ENCODE results near the gene IFT57. TPM values are rescaled to one million over a fixed set of nuclear protein-coding genes. Genes with fewer than 3 reads are reported as not detected.

The IFT57 gene
- polyA plus RNA-seq, 1 of the 3 experiments (the other 2 are of a cell fraction), result 81.6 TPM

DNA sequence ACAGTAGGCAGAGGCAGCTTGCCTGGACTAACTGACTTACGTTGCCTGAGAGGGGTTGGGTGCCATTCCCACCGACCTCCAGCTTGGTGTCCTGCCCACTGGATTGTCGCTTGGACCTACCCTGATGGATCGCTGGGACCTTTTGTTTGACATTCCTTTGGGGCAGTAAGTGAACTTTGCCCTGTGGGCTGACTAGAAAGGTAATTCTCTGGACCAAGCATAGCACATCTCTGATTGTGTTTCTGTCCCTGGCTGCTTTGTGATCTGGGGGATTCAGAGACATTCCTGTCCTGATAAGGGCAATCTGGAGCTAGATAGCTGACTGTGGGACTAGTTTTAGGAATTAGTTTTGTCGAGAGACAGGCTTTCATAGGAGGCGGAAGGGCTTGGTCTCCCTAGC is 19.5 kb upstream of the IFT57 start:
- ChIA-PET POLR2A (no interaction called here), CTCF (no interaction called here)
- WGBS (ENCODE audit: low lambda C conversion rate), result 84% methylated on average over 6 of the region's 6 CpGs
- Histone ChIP-seq H3K4me2 (no peak overlapping the region), H3K36me3 (replicated peaks in 1 of 2; ENCODE audit: control insufficient read depth in 1 of 2, insufficient read depth in 2 of 2, low read length in 1 of 2) (no peaks in the 10 kb centered on the region), H3F3A (replicated peaks; ENCODE audit: insufficient read depth) (no peaks in the 10 kb centered on the region), H3K27me3 (ENCODE audit: insufficient read depth) (no peaks in the 10 kb centered on the region), H3K79me2 (ENCODE audit: insufficient read depth) (no peaks in the 10 kb centered on the region), H3K9me2 (no peaks in the 10 kb centered on the region), H3K27ac (ENCODE audit: low read depth in 2 of 2, low read length in 1 of 2) (no peak overlapping the region), H3K9ac (no peak overlapping the region), H3K4me3 (ENCODE audit: low read depth in 2 of 2, low read length in 1 of 2) (no peak overlapping the region), H3K4me1 (ENCODE audit: control insufficient read depth in 1 of 2, insufficient read depth in 2 of 2, low read depth in 1 of 2, low read length in 1 of 2) (no peaks in the 10 kb centered on the region; a peak in 1 of 4 replicates), H2AFZ (ENCODE audit: low read depth) (no peak overlapping the region), H3K9me3 (no peaks in the 10 kb centered on the region), H4K20me1 (ENCODE audit: insufficient read depth) (no peaks in the 10 kb centered on the region)
- no peak for TF ChIP-seq RCOR1 (IDR thresholded peaks at IDR 0.05; ENCODE audit: low read length)
- TF ChIP-seq EZH2phosphoT487 (IDR thresholded peaks at IDR 0.05; ENCODE audit: borderline replicate concordance, low read depth), result no peak
- no peak for TF ChIP-seq CHD2 (IDR thresholded peaks at IDR 0.05; ENCODE audit: low read length, partially characterized antibody)
- TF ChIP-seq MEF2A (IDR thresholded peaks at IDR 0.05; ENCODE audit: borderline replicate concordance, low read depth), result no peak
- TF ChIP-seq, protein P1, sequence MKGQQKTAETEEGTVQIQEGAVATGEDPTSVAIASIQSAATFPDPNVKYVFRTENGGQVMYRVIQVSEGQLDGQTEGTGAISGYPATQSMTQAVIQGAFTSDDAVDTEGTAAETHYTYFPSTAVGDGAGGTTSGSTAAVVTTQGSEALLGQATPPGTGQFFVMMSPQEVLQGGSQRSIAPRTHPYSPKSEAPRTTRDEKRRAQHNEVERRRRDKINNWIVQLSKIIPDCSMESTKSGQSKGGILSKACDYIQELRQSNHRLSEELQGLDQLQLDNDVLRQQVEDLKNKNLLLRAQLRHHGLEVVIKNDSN (IDR thresholded peaks at IDR 0.05; ENCODE audit: borderline replicate concordance, low read depth), result no peak
- no peak for TF ChIP-seq TAF1 (IDR thresholded peaks at IDR 0.05; ENCODE audit: borderline replicate concordance, low read depth, low read length)
- TF ChIP-seq NFIC (IDR thresholded peaks at IDR 0.05; ENCODE audit: borderline replicate concordance), result no peak
- no peak for TF ChIP-seq MXI1 (IDR thresholded peaks at IDR 0.05; ENCODE audit: low read depth, low read length)
- TF ChIP-seq FOXM1 (IDR thresholded peaks at IDR 0.05; ENCODE audit: low read depth), result no peak
- TF ChIP-seq TEAD4 (IDR thresholded peaks at IDR 0.05; ENCODE audit: borderline replicate concordance, insufficient read depth), result no peak
- no peak for TF ChIP-seq NRF1 (IDR thresholded peaks at IDR 0.05; ENCODE audit: low read depth, low read length)
- no peak for TF ChIP-seq JUND (IDR thresholded peaks at IDR 0.05)
- no peak for DNase-seq

DNA sequence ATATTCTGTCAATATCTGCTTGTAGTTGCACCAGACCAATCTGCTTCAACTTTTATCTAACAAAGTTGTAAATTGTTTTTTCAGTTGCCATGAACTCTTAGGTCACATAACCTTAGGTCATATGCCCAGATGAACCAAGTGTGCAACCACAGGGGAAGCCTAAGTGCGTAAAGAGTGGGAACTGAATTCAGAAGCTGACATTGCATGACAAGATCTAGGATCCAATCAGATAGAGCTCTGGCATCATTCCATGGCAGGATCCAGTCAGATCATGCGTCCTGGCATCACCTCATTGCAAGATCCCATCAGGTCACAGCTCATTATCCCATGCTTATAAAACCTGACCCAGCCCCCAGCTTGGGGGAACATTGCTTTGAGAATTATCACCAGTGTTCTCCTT is 18.9 kb upstream of the IFT57 start:
- no peak overlapping the region for H3K4me2 ChIP-seq
- no peaks in the 10 kb centered on the region for H3K36me3 ChIP-seq (replicated peaks in 1 of 2; ENCODE audit: control insufficient read depth in 1 of 2, insufficient read depth in 2 of 2, low read length in 1 of 2)
- H3K27me3 ChIP-seq (ENCODE audit: insufficient read depth), result no peaks in the 10 kb centered on the region
- H4K20me1 ChIP-seq (ENCODE audit: insufficient read depth), result no peaks in the 10 kb centered on the region
- H3K79me2 ChIP-seq (ENCODE audit: insufficient read depth), result no peaks in the 10 kb centered on the region
- ChIA-PET CTCF (no interaction called here), POLR2A (no interaction called here)
- no peak overlapping the region for H3K4me3 ChIP-seq (ENCODE audit: low read depth in 2 of 2, low read length in 1 of 2)
- no peak overlapping the region for H3K27ac ChIP-seq (ENCODE audit: low read depth in 2 of 2, low read length in 1 of 2)
- H3K4me1 ChIP-seq (ENCODE audit: control insufficient read depth in 1 of 2, insufficient read depth in 2 of 2, low read depth in 1 of 2, low read length in 1 of 2), result no peaks in the 10 kb centered on the region; a peak in 1 of 4 replicates
- H3F3A ChIP-seq (replicated peaks; ENCODE audit: insufficient read depth), result no peaks in the 10 kb centered on the region
- no peak overlapping the region for H2AFZ ChIP-seq (ENCODE audit: low read depth)
- no peaks in the 10 kb centered on the region for H3K9me2 ChIP-seq
- no peak for DNase-seq
- WGBS (ENCODE audit: low lambda C conversion rate), result 100% methylated on average over 1 of the region's 2 CpGs
- H3K9me3 ChIP-seq, result no peaks in the 10 kb centered on the region
- no peak overlapping the region for H3K9ac ChIP-seq
- no peak for TF ChIP-seq YY1 (IDR thresholded peaks at IDR 0.05; ENCODE audit: low read depth)
- TF ChIP-seq, protein P2, sequence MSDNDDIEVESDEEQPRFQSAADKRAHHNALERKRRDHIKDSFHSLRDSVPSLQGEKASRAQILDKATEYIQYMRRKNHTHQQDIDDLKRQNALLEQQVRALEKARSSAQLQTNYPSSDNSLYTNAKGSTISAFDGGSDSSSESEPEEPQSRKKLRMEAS (IDR thresholded peaks at IDR 0.05; ENCODE audit: low read depth), result no peak
- no peak for TF ChIP-seq IRF3 (IDR thresholded peaks at IDR 0.05; ENCODE audit: low read depth, low read length)
- TF ChIP-seq, protein P3, sequence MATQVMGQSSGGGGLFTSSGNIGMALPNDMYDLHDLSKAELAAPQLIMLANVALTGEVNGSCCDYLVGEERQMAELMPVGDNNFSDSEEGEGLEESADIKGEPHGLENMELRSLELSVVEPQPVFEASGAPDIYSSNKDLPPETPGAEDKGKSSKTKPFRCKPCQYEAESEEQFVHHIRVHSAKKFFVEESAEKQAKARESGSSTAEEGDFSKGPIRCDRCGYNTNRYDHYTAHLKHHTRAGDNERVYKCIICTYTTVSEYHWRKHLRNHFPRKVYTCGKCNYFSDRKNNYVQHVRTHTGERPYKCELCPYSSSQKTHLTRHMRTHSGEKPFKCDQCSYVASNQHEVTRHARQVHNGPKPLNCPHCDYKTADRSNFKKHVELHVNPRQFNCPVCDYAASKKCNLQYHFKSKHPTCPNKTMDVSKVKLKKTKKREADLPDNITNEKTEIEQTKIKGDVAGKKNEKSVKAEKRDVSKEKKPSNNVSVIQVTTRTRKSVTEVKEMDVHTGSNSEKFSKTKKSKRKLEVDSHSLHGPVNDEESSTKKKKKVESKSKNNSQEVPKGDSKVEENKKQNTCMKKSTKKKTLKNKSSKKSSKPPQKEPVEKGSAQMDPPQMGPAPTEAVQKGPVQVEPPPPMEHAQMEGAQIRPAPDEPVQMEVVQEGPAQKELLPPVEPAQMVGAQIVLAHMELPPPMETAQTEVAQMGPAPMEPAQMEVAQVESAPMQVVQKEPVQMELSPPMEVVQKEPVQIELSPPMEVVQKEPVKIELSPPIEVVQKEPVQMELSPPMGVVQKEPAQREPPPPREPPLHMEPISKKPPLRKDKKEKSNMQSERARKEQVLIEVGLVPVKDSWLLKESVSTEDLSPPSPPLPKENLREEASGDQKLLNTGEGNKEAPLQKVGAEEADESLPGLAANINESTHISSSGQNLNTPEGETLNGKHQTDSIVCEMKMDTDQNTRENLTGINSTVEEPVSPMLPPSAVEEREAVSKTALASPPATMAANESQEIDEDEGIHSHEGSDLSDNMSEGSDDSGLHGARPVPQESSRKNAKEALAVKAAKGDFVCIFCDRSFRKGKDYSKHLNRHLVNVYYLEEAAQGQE (IDR thresholded peaks at IDR 0.05; ENCODE audit: low read depth, low read length), result no peak
- no peak for TF ChIP-seq NFIC (IDR thresholded peaks at IDR 0.05; ENCODE audit: borderline replicate concordance)
- no peak for TF ChIP-seq EP300 (IDR thresholded peaks at IDR 0.05; ENCODE audit: borderline replicate concordance in 1 of 2, low read depth in 1 of 2, low read length in 1 of 2)
- TF ChIP-seq, protein P4, sequence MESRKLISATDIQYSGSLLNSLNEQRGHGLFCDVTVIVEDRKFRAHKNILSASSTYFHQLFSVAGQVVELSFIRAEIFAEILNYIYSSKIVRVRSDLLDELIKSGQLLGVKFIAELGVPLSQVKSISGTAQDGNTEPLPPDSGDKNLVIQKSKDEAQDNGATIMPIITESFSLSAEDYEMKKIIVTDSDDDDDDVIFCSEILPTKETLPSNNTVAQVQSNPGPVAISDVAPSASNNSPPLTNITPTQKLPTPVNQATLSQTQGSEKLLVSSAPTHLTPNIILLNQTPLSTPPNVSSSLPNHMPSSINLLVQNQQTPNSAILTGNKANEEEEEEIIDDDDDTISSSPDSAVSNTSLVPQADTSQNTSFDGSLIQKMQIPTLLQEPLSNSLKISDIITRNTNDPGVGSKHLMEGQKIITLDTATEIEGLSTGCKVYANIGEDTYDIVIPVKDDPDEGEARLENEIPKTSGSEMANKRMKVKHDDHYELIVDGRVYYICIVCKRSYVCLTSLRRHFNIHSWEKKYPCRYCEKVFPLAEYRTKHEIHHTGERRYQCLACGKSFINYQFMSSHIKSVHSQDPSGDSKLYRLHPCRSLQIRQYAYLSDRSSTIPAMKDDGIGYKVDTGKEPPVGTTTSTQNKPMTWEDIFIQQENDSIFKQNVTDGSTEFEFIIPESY (IDR thresholded peaks at IDR 0.05; ENCODE audit: borderline replicate concordance, low read depth), result no peak
- TF ChIP-seq, protein P5, sequence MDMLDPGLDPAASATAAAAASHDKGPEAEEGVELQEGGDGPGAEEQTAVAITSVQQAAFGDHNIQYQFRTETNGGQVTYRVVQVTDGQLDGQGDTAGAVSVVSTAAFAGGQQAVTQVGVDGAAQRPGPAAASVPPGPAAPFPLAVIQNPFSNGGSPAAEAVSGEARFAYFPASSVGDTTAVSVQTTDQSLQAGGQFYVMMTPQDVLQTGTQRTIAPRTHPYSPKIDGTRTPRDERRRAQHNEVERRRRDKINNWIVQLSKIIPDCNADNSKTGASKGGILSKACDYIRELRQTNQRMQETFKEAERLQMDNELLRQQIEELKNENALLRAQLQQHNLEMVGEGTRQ (IDR thresholded peaks at IDR 0.05; ENCODE audit: borderline replicate concordance, low read depth, low read length), result no peak
- TF ChIP-seq FOXM1 (IDR thresholded peaks at IDR 0.05; ENCODE audit: low read depth), result no peak
- TF ChIP-seq RXRA (IDR thresholded peaks at IDR 0.05; ENCODE audit: borderline replicate concordance, low read depth), result no peak

All from SK-N-SH (cell line).